HG02943 (cell line): Measurements from ENCODE around the gene MED29.

Source experiments
- ATAC-seq: cut with Tn5 transposase; IDR thresholded peaks from one replicate; pipeline ENCODE4 v1.9.1; 2021; ENCODE audit warnings: mild to moderate bottlenecking, low read depth, moderate library complexity; ENCODE audit not compliant: unreplicated experiment

Gene MED29

GRCh38 chr19:39397360-39398296, 6.5 kb downstream of the MED29 start:
- ATAC-seq, result no peak

- no peak for ATAC-seq
Measured at GRCh38 chr19:39398297-39398864, 7.2 kb downstream of the MED29 start.

GRCh38 chr19:39399668-39400050, 8.5 kb downstream of the MED29 start:
- no peak for ATAC-seq

- no peak for ATAC-seq
Measured at GRCh38 chr19:39400061-39400460, 8.9 kb downstream of the MED29 start.

- ATAC-seq, result no peak
Measured at GRCh38 chr19:39401070-39401548, 9.9 kb downstream of the MED29 start.

GRCh38 chr19:39401549-39402345, 10.6 kb downstream of the MED29 start:
- no peak for ATAC-seq

GRCh38 chr19:39402346-39403300, 11.4 kb downstream of the MED29 start:
- no peak for ATAC-seq

- ATAC-seq, result no peak
Measured at GRCh38 chr19:39403331-39404312, 12.4 kb downstream of the MED29 start.

GRCh38 chr19:39405261-39405957, 14.2 kb downstream of the MED29 start:
- ATAC-seq, result no peak

GRCh38 chr19:39405958-39406655, 14.9 kb downstream of the MED29 start:
- no peak for ATAC-seq

GRCh38 chr19:39406656-39407409, 15.7 kb downstream of the MED29 start, which contains the start of gene ZFP36:
TSS of gene ZFP36 (plus strand) at chr19:39406847. CDS start at chr19:39406905, 58 bp downstream.
- ATAC-seq, result no peak

- no peak for ATAC-seq
Measured at GRCh38 chr19:39407410-39407659, 16.2 kb downstream of the MED29 start.

- no peak for ATAC-seq
Measured at GRCh38 chr19:39407660-39408391, 16.6 kb downstream of the MED29 start.

- no peak for ATAC-seq
Measured at GRCh38 chr19:39408392-39409207, 17.4 kb downstream of the MED29 start.

GRCh38 chr19:39409208-39410016, 18.2 kb downstream of the MED29 start:
- ATAC-seq, result no peak
